Neural cell (in vitro differentiated cells): Measurements from ENCODE around the gene SACS. TPM values are rescaled to one million over a fixed set of nuclear protein-coding genes. Genes with fewer than 3 reads are reported as not detected.
A peak's percentile ranks its signal among the peaks of the same experiment; 100 is the strongest.

Source experiments
- H2AFZ ChIP-seq: fragments of 200-600, 300-800 bp; sonication (generic), shearing (Covaris generic); 2 replicates; pipeline ENCODE4 v1.6.0; 2014; ENCODE audit warnings: low read depth, mild to moderate bottlenecking, antibody characterized with exemption, low read length, moderate library complexity
- H3F3A ChIP-seq: fragments of 200-600 bp; shearing (Covaris generic); 2 replicates; pipeline ENCODE4 v1.6.1; 2016; ENCODE audit warnings: mild to moderate bottlenecking, moderate library complexity, mixed read lengths, antibody characterized with exemption, low read length; ENCODE audit not compliant: insufficient read depth, poor library complexity, severe bottlenecking
- H3K27ac ChIP-seq: fragments of 200-600, 300-800 bp; sonication (generic), shearing (Covaris generic); 2 replicates; pipeline ENCODE4 v1.5.1; 2014; ENCODE audit warnings: mild to moderate bottlenecking, low read length, moderate library complexity
- H3K27me3 ChIP-seq: fragments of 300-800, 200-600 bp; sonication (generic), shearing (Covaris generic); 2 replicates; pipeline ENCODE4 v1.6.0; 2014; ENCODE audit warnings: mild to moderate bottlenecking, low read depth, low read length, moderate library complexity; ENCODE audit not compliant: insufficient read depth
- H3K36me3 ChIP-seq: fragments of 300-800, 200-600 bp; sonication (generic), shearing (Covaris generic); 2 replicates; pipeline ENCODE4 v1.5.1; 2014; ENCODE audit warnings: mild to moderate bottlenecking, antibody characterized with exemption, low read length, moderate library complexity; ENCODE audit not compliant: insufficient read depth
- H3K4me2 ChIP-seq: fragments of 300-800, 200-600 bp; sonication (generic), shearing (Covaris generic); 2 replicates; pipeline ENCODE4 v1.6.0; 2014; ENCODE audit warnings: mild to moderate bottlenecking, low read length
- H3K4me3 ChIP-seq: fragments of 300-800, 200-600 bp; sonication (generic), shearing (Covaris generic); 2 replicates; pipeline ENCODE4 v1.5.1; 2014; ENCODE audit warnings: mild to moderate bottlenecking, low read length, moderate library complexity
- H3K79me2 ChIP-seq: fragments of 200-600 bp; shearing (Covaris generic); replicated peaks from 2 replicates; pipeline ENCODE4 v1.6.0; 2014; ENCODE audit warnings: mild to moderate bottlenecking, low read length, moderate library complexity; ENCODE audit not compliant: insufficient read depth
- H3K9ac ChIP-seq: fragments of 300-800, 200-600 bp; sonication (generic), shearing (Covaris generic); 2 replicates; pipeline ENCODE4 v1.6.1; 2016; ENCODE audit warnings: mild to moderate bottlenecking, low read length, mixed read lengths
- H3K9me2 ChIP-seq: fragments of 200-600 bp; shearing (Covaris generic); 2 replicates; pipeline ENCODE4 v1.6.1; 2016; ENCODE audit warnings: mild to moderate bottlenecking, low read length, mixed read lengths; ENCODE audit not compliant: insufficient read depth
- H3K9me3 ChIP-seq: fragments of 200-600, 300-800 bp; sonication (generic), shearing (Covaris generic); 2 replicates; pipeline ENCODE4 v1.6.1; 2016; ENCODE audit warnings: mild to moderate bottlenecking, mixed run types, low read length, moderate library complexity, mixed read lengths
- H4K20me1 ChIP-seq: fragments of 200-600 bp; shearing (Covaris generic); 2 replicates; pipeline ENCODE4 v1.6.1; 2016; ENCODE audit warnings: mild to moderate bottlenecking, mixed run types; ENCODE audit not compliant: insufficient read depth
- EP300 ChIP-seq: fragments of 450-650 bp; conservative IDR thresholded peaks from 2 replicates; pipeline ENCODE4 v1.6.1; 2014; ENCODE audit warnings: antibody characterized with exemption, mild to moderate bottlenecking, moderate library complexity; ENCODE audit not compliant: poor library complexity, severe bottlenecking
- EZH2 ChIP-seq: fragments of 200-600, 300-800 bp; shearing (Covaris generic), sonication (generic); IDR thresholded peaks from 2 replicates; pipeline ENCODE4 v1.6.1; 2014; ENCODE audit warnings: antibody characterized with exemption, low read length, borderline replicate concordance, mild to moderate bottlenecking; ENCODE audit not compliant: insufficient read depth, poor library complexity, severe bottlenecking
- MXI1 ChIP-seq: fragments of 450-650 bp; conservative IDR thresholded peaks from 2 replicates; pipeline ENCODE4 v1.6.1; 2014; ENCODE audit warnings: antibody characterized with exemption, mild to moderate bottlenecking; ENCODE audit not compliant: poor library complexity, severe bottlenecking
- POLR2AphosphoS5 ChIP-seq: IDR thresholded peaks from 2 replicates; pipeline ENCODE4 v1.6.1; 2012
- RAD21 ChIP-seq: fragments of 450-650 bp; conservative IDR thresholded peaks from 2 replicates; pipeline ENCODE4 v1.6.1; 2014; ENCODE audit warnings: antibody characterized with exemption, mild to moderate bottlenecking, moderate library complexity
- REST ChIP-seq: IDR thresholded peaks from 2 replicates; pipeline ENCODE4 v1.6.1; 2012; ENCODE audit warnings: borderline replicate concordance
- SMC3 ChIP-seq: fragments of 450-650 bp; conservative IDR thresholded peaks from 2 replicates; pipeline ENCODE4 v1.6.1; 2014; ENCODE audit warnings: antibody characterized with exemption, mild to moderate bottlenecking, moderate library complexity; ENCODE audit not compliant: poor library complexity
- TAF1 ChIP-seq: IDR thresholded peaks from 2 replicates; pipeline ENCODE4 v1.6.1; 2012; ENCODE audit warnings: low read depth
- polyA plus RNA-seq: library from polyadenylated mRNA; depleted of rRNA; stranded (reverse); fragments of >200 nt; gene quantifications from 2 replicates; pipeline ENCODE4 v1.2.3, GENCODE V29; 2014
- TF ChIP-seq, protein P1 (sequence below): fragments of 450-650 bp; IDR thresholded peaks from 2 replicates; pipeline ENCODE4 v1.5.1; 2014; ENCODE audit warnings: antibody characterized with exemption, mild to moderate bottlenecking, moderate library complexity; ENCODE audit not compliant: poor library complexity, severe bottlenecking

The SACS gene
- polyA plus RNA-seq, 1 donor from 2014 or later: 24.1 TPM

- Histone ChIP-seq H3K4me3 (peak overlapping the region; percentile 92), H3K4me2 (peak overlapping the region; percentile 63), H3K9me2 (no peaks in the 10 kb centered on the region), H3K36me3 (no peaks in the 10 kb centered on the region), H2AFZ (peak overlapping the region; percentile 97), H4K20me1 (no peaks in the 10 kb centered on the region), H3K79me2 (peaks cover 59% of the 10 kb centered on the region), H3K9ac (peak overlapping the region; percentile 95), H3K27ac (peak overlapping the region; percentile 91), H3F3A (no peaks in the 10 kb centered on the region), H3K27me3 (no peaks in the 10 kb centered on the region), H3K9me3 (no peaks in the 10 kb centered on the region)
- TF ChIP-seq EP300 (no peak), REST (no peak), MXI1 (peak; percentile 93), POLR2AphosphoS5 (no peak)
These were observed 876 bp downstream of the SACS start for GRCh38 chr13:23432626-23433025.

DNA sequence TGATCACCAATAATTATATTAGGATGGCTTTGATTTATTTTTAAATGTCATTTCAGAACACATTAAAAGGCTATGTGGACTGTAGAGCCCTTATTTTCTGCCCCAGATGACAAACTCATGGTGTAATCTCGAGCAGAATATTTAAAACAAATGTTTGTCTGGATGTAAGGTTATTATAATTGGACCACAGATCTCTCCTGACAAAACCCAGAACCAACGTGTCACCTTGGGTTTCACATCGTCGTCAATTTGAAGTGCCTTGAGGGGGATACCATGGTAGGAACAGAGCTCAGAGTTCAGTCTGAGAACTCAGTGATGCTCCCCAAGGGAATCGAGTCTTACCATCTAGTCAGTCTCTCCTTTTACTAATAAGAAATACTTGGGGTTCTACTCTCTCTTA lies 2.8 kb downstream of the SACS start:
- H3K4me2 ChIP-seq: peak overlapping the region; percentile 63

More for the DNA sequence above, 2.8 kb downstream of the SACS start:
- Histone ChIP-seq H2AFZ (no peak overlapping the region), H3K9me2 (no peaks in the 10 kb centered on the region), H3K9me3 (no peaks in the 10 kb centered on the region), H3K36me3 (no peaks in the 10 kb centered on the region), H3F3A (no peaks in the 10 kb centered on the region), H4K20me1 (no peaks in the 10 kb centered on the region), H3K27me3 (no peaks in the 10 kb centered on the region), H3K79me2 (peaks cover 68% of the 10 kb centered on the region), H3K27ac (no peak overlapping the region), H3K4me3 (peak overlapping the region; percentile 92), H3K9ac (no peak overlapping the region)
- TF ChIP-seq TAF1: no peak
- TF ChIP-seq, protein P1, sequence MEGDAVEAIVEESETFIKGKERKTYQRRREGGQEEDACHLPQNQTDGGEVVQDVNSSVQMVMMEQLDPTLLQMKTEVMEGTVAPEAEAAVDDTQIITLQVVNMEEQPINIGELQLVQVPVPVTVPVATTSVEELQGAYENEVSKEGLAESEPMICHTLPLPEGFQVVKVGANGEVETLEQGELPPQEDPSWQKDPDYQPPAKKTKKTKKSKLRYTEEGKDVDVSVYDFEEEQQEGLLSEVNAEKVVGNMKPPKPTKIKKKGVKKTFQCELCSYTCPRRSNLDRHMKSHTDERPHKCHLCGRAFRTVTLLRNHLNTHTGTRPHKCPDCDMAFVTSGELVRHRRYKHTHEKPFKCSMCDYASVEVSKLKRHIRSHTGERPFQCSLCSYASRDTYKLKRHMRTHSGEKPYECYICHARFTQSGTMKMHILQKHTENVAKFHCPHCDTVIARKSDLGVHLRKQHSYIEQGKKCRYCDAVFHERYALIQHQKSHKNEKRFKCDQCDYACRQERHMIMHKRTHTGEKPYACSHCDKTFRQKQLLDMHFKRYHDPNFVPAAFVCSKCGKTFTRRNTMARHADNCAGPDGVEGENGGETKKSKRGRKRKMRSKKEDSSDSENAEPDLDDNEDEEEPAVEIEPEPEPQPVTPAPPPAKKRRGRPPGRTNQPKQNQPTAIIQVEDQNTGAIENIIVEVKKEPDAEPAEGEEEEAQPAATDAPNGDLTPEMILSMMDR: no peak
- no peak for TF ChIP-seq REST
- no peak for TF ChIP-seq RAD21
- TF ChIP-seq POLR2AphosphoS5: no peak
- TF ChIP-seq EZH2: no peak
- TF ChIP-seq EP300: no peak
- no peak for TF ChIP-seq SMC3
- TF ChIP-seq MXI1: no peak
